ENCODE data around the gene TMSB4X. TPM values are rescaled to one million over a fixed set of nuclear protein-coding genes. Genes with fewer than 3 reads are reported as not detected.

Gene TMSB4X
- total RNA-seq (2021; ENCODE audit: unreplicated experiment): 2,928 TPM
- polyA plus RNA-seq (2012; ENCODE audit: insufficient read length): 5,442 TPM
- percentile 100 among the genes with signal in this experiment for Bru-seq, nascent RNA
- BruChase-seq, experiment 1, labeled RNA remaining after a 2-hour chase: percentile 100 among the genes with signal in this experiment
- BruChase-seq, experiment 2, labeled RNA remaining after a 6-hour chase: percentile 100 among the genes with signal in this experiment
- long read RNA-seq, transcript TMSB4X-204 (3 exons, 628 nt): major isoform, 1,128 of 1,399 reads
- long read RNA-seq, transcript TMSB4X-202 (3 exons, 767 nt): minor isoform, 9 of 1,399 reads
- long read RNA-seq, transcript TMSB4X-203 (2 exons, 1,702 nt): minor isoform, 17 of 1,399 reads
- long read RNA-seq, partial matches to known transcripts: 0 of 1,399 reads
- long read RNA-seq, other reads (novel, unspliced or antisense): 245 of 1,399 reads

GRCh38 chrX:12974796-12975669, at the start of gene TMSB4X:
Gene TMSB4X (plus strand): TSS chrX:12975110.
- CTCF ChIA-PET: no interaction called here
- peak within 1 kb of the TSS; percentile 96 for H3K27ac ChIP-seq (ENCODE audit: low read length)
- TF ChIP-seq POLR2AphosphoS5 (IDR thresholded peaks at IDR 0.05; ENCODE audit: low read depth, low read length) (peak; percentile 88), SIN3A (IDR thresholded peaks at IDR 0.05; ENCODE audit: borderline replicate concordance, insufficient read depth, low read depth, low read length) (no peak; the same call in 1 of the 2 replicates), TCF7L2 (IDR thresholded peaks at IDR 0.05; ENCODE audit: low read depth, low read length) (no peak; the same call in 1 of the 2 replicates), CTCF (IDR thresholded peaks at IDR 0.05) (no peak), REST (IDR thresholded peaks at IDR 0.05; ENCODE audit: insufficient read depth in 1 of 2, low read depth in 2 of 2, low read length in 1 of 2) (no peak)
- ATAC-seq (peak; percentile 76), DNase-seq (ENCODE audit: low read depth, low spot score) (no peak)
- POLR2A ChIA-PET: no interaction called here
- H3K4me1 ChIP-seq (ENCODE audit: control insufficient read depth, insufficient read depth, low read length): peaks cover 12% of the 10 kb centered on the region
- peak within 1 kb of the TSS; percentile 68 to 80 for H3K4me3 ChIP-seq (ENCODE audit: low read depth in 2 of 2, low read length in 2 of 2)
- H3K36me3 ChIP-seq (ENCODE audit: control insufficient read depth, insufficient read depth, low read length): no peaks in the 10 kb centered on the region; the same call in none of the 2 replicates
- no peaks in the 10 kb centered on the region for H3K9me3 ChIP-seq (ENCODE audit: control insufficient read depth, insufficient read depth, low read depth, low read length)
- no TSS peak for BruUV-seq (replicated peaks)
- H3K27me3 ChIP-seq (ENCODE audit: control insufficient read depth, insufficient read depth, low read length): no peaks in the 10 kb centered on the region
- in situ Hi-C loops (cut with HindIII; ENCODE audit: low pct_unique_long_range_greater_than_20kb, low sequenced_read_pairs) (no loop called here), intact Hi-C loops (cut with micrococcal nuclease; ENCODE audit: unreplicated experiment) (loop anchor here (10.0 kb wide), 2 partner anchors 100 to 510 kb away; no protein-coding TSS in a partner anchor)

DNA sequence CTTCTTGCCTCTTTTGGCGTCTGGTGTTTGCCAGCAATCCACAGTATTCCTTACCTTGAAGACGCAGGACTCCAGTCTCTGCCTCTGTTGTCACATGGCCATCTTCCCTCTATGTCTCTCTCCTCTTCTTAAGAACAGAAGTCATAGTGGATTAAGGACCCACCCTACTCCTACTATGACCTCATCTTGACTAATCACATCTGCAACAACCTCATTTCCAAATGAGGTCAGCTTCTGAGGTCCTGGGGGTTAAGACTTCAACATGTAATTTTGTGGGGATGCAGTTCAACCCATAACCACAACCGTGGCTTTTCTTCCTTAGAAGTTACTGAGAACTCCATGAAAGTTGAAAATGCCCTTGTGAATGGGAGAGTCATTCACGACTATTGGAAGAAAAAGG, 45.2 kb upstream of the TMSB4X start:
- Histone ChIP-seq H3K4me3 (ENCODE audit: low read depth in 2 of 2, low read length in 2 of 2) (no peak overlapping the region), H3K9me3 (ENCODE audit: control insufficient read depth, insufficient read depth, low read depth, low read length) (no peaks in the 10 kb centered on the region), H3K4me1 (ENCODE audit: control insufficient read depth, insufficient read depth, low read length) (no peaks in the 10 kb centered on the region), H3K36me3 (ENCODE audit: control insufficient read depth, insufficient read depth, low read length) (no peaks in the 10 kb centered on the region), H3K27me3 (ENCODE audit: control insufficient read depth, insufficient read depth, low read length) (no peaks in the 10 kb centered on the region), H3K27ac (ENCODE audit: low read length) (no peak overlapping the region)
- no peak for TF ChIP-seq TCF7L2 (IDR thresholded peaks at IDR 0.05; ENCODE audit: low read depth, low read length)
- no peak for TF ChIP-seq REST (IDR thresholded peaks at IDR 0.05; ENCODE audit: insufficient read depth in 1 of 2, low read depth in 2 of 2, low read length in 1 of 2)
- no peak for TF ChIP-seq POLR2AphosphoS5 (IDR thresholded peaks at IDR 0.05; ENCODE audit: low read depth, low read length)
- TF ChIP-seq SIN3A (IDR thresholded peaks at IDR 0.05; ENCODE audit: borderline replicate concordance, insufficient read depth, low read depth, low read length): no peak
- no peak for TF ChIP-seq CTCF (IDR thresholded peaks at IDR 0.05)
- DNase-seq (ENCODE audit: low read depth, low spot score): no peak
- intact Hi-C loops (cut with micrococcal nuclease; ENCODE audit: unreplicated experiment): no loop called here
- ChIA-PET CTCF (no interaction called here), POLR2A (no interaction called here)
- no peak for ATAC-seq
- in situ Hi-C loops (cut with HindIII; ENCODE audit: low pct_unique_long_range_greater_than_20kb, low sequenced_read_pairs): no loop called here
- no TSS peak for BruUV-seq (replicated peaks)

Measured in Panc1 (cell line).